HG02623 (cell line): ENCODE measurements around the gene ESR1.
A peak's percentile ranks its signal among the peaks of the same experiment; 100 is the strongest.
"Not testable (repeated sequence)": the region's sequence is repeated elsewhere in the genome, so short reads cannot be mapped to it uniquely, and the experiment has no call there.

Source experiments
- ATAC-seq: cut with Tn5 transposase; IDR thresholded peaks from one replicate; pipeline ENCODE4 v1.9.1; 2021; ENCODE audit warnings: moderate library complexity; ENCODE audit not compliant: unreplicated experiment

The ESR1 gene

GRCh38 chr6:151811081-151811480, 3.6 kb downstream of the ESR1 start:
- no peak for ATAC-seq

GRCh38 chr6:151813858-151814257, 6.4 kb downstream of the ESR1 start:
- no peak for ATAC-seq

GRCh38 chr6:151814614-151815013, 7.1 kb downstream of the ESR1 start:
- no peak for ATAC-seq

- ATAC-seq: peak; percentile 93
Measured at GRCh38 chr6:151822252-151823111, 15.0 kb downstream of the ESR1 start.

GRCh38 chr6:151826517-151827142, 19.1 kb downstream of the ESR1 start:
- no peak for ATAC-seq

GRCh38 chr6:151832710-151833109, 25.2 kb downstream of the ESR1 start:
- ATAC-seq: no peak

- no peak for ATAC-seq
Measured at GRCh38 chr6:151835396-151835795, 27.9 kb downstream of the ESR1 start.

- ATAC-seq: no peak
Measured at GRCh38 chr6:151837223-151837622, 29.7 kb downstream of the ESR1 start.

GRCh38 chr6:151842816-151843215, 35.3 kb downstream of the ESR1 start:
- no peak for ATAC-seq

- no peak for ATAC-seq
Measured at GRCh38 chr6:151847064-151847463, 39.6 kb downstream of the ESR1 start.

GRCh38 chr6:151850479-151851003, 43.1 kb downstream of the ESR1 start:
- no peak for ATAC-seq

GRCh38 chr6:151858294-151858693, 50.8 kb downstream of the ESR1 start:
- ATAC-seq: no peak

- no peak for ATAC-seq
Measured at GRCh38 chr6:151862461-151862860, 55.0 kb downstream of the ESR1 start.

- not testable (repeated sequence) for ATAC-seq
Measured at GRCh38 chr6:151867361-151867869, 59.9 kb downstream of the ESR1 start.

GRCh38 chr6:151869345-151869744, 61.9 kb downstream of the ESR1 start:
- ATAC-seq: no peak

GRCh38 chr6:151869787-151870186, 62.3 kb downstream of the ESR1 start:
- ATAC-seq: no peak

GRCh38 chr6:151870375-151870774, 62.9 kb downstream of the ESR1 start:
- ATAC-seq: no peak

GRCh38 chr6:151875524-151875923, 68.0 kb downstream of the ESR1 start:
- no peak for ATAC-seq

- ATAC-seq: no peak
Measured at GRCh38 chr6:151876122-151876521, 68.6 kb downstream of the ESR1 start.

GRCh38 chr6:151877458-151877857, 70.0 kb downstream of the ESR1 start:
- no peak for ATAC-seq

- no peak for ATAC-seq
Measured at GRCh38 chr6:151881231-151881630, 73.7 kb downstream of the ESR1 start.

GRCh38 chr6:151882206-151882605, 74.7 kb downstream of the ESR1 start:
- ATAC-seq: no peak
